SK-N-SH (cell line): ENCODE results near the gene ENOX1. TPM values are rescaled to one million over a fixed set of nuclear protein-coding genes. Genes with fewer than 3 reads are reported as not detected.

Source experiments
- CTCF ChIA-PET: fragments of 300-600, 350-600 bp; formaldehyde crosslinking; extraction: SDS; loops from one replicate; lab custom pipeline; 2021; lab: Yijun Ruan, JAX
- POLR2A ChIA-PET: fragments of 350-600 bp; sonication (Branson Sonifier 250); formaldehyde crosslinking; extraction: SDS; loops from one replicate; lab custom pipeline; 2020; ENCODE audit warnings: antibody characterized with exemption, inconsistent platforms; lab: Yijun Ruan, JAX
- DNase-seq: peaks from one replicate; pipeline ENCODE4 v3.0.0; 2012
- H2AFZ ChIP-seq: fragments of 200-600 bp; sonication (generic); 2 replicates; pipeline ENCODE4 v1.8.1; 2016; ENCODE audit warnings: antibody characterized with exemption, mild to moderate bottlenecking, low read depth
- H3F3A ChIP-seq: fragments of 200-600 bp; sonication (generic); replicated peaks from 2 replicates; pipeline ENCODE3; 2016; ENCODE audit warnings: antibody characterized with exemption, mild to moderate bottlenecking; ENCODE audit not compliant: insufficient read depth
- H3K27ac ChIP-seq, 2 experiments: fragments of 200-500 bp in 1 of 2; fragments of 200-600 bp in 1 of 2; sonication (Bioruptor generic) in 1 of 2; sonication (generic), shearing (Covaris generic) in 1 of 2; 2 replicates each; pipeline versions ENCODE4 v1.5.1 to v1.6.1; 2014 to 2016; ENCODE audit warnings: low read depth in 2 of 2, inconsistent platforms in 1 of 2, low read length in 1 of 2, mild to moderate bottlenecking in 1 of 2, mixed read lengths in 1 of 2
- H3K27me3 ChIP-seq: fragments of 200-600 bp; sonication (generic), shearing (Covaris generic); 2 replicates; pipeline ENCODE4 v1.6.1; 2016; ENCODE audit warnings: mixed run types; ENCODE audit not compliant: insufficient read depth
- H3K36me3 ChIP-seq, 2 experiments: fragments of 200-500 bp in 1 of 2; fragments of 200-600 bp in 1 of 2; sonication (Bioruptor generic) in 1 of 2; sonication (generic) in 1 of 2; replicated peaks in 1 of 2; 2 replicates each; pipeline versions ENCODE3 to v1.5.1; 2014 to 2016; ENCODE audit warnings: low read length in 1 of 2, mild to moderate bottlenecking in 1 of 2; ENCODE audit not compliant: insufficient read depth in 2 of 2, control insufficient read depth in 1 of 2
- H3K4me1 ChIP-seq, 2 experiments: fragments of 200-500 bp in 1 of 2; fragments of 200-600 bp in 1 of 2; sonication (Bioruptor generic) in 1 of 2; sonication (generic), shearing (Covaris generic) in 1 of 2; 2 replicates each; pipeline versions ENCODE4 v1.5.1 to v1.6.1; 2014 to 2016; ENCODE audit warnings: low read depth in 1 of 2, low read length in 1 of 2, mixed run types in 1 of 2; ENCODE audit not compliant: insufficient read depth in 2 of 2, control insufficient read depth in 1 of 2
- H3K4me2 ChIP-seq: fragments of 200-600 bp; sonication (generic), shearing (Covaris generic); 2 replicates; pipeline ENCODE4 v1.6.1; 2017; ENCODE audit warnings: mixed run types
- H3K4me3 ChIP-seq, 2 experiments: fragments of 200-500 bp in 1 of 2; fragments of 200-600 bp in 1 of 2; sonication (Bioruptor generic) in 1 of 2; sonication (generic), shearing (Covaris generic) in 1 of 2; 2 replicates each; pipeline versions ENCODE4 v1.5.1 to v1.8.1; 2014 to 2016; ENCODE audit warnings: low read depth in 2 of 2, inconsistent platforms in 1 of 2, low read length in 1 of 2, mild to moderate bottlenecking in 1 of 2, mixed read lengths in 1 of 2, moderate library complexity in 1 of 2
- H3K79me2 ChIP-seq: fragments of 200-600 bp; sonication (generic); 2 replicates; pipeline ENCODE4 v1.8.1; 2017; ENCODE audit warnings: mild to moderate bottlenecking; ENCODE audit not compliant: insufficient read depth
- H3K9ac ChIP-seq: fragments of 200-600 bp; sonication (generic); 2 replicates; pipeline ENCODE4 v1.6.1; 2017; ENCODE audit warnings: mixed run types
- H3K9me2 ChIP-seq: fragments of 200-600 bp; sonication (generic); 2 replicates; pipeline ENCODE4 v1.6.1; 2017; ENCODE audit warnings: mixed run types
- H3K9me3 ChIP-seq: fragments of 200-600 bp; sonication (generic); 2 replicates; pipeline ENCODE4 v1.6.1; 2017; ENCODE audit warnings: mixed run types, mild to moderate bottlenecking, moderate library complexity
- H4K20me1 ChIP-seq: fragments of 200-600 bp; sonication (generic); 2 replicates; pipeline ENCODE4 v1.6.1; 2017; ENCODE audit warnings: mild to moderate bottlenecking, mixed run types; ENCODE audit not compliant: insufficient read depth
- EP300 ChIP-seq, 2 experiments: IDR thresholded peaks; 2 replicates each; pipeline versions ENCODE4 v1.4.0 to v1.6.1; 2012; ENCODE audit warnings: borderline replicate concordance in 1 of 2, low read depth in 1 of 2, low read length in 1 of 2
- FOSL2 ChIP-seq: IDR thresholded peaks from 2 replicates; pipeline ENCODE4 v1.4.0; 2012; ENCODE audit warnings: low read depth, mild to moderate bottlenecking, moderate library complexity, borderline replicate concordance
- GABPA ChIP-seq: IDR thresholded peaks from 2 replicates; pipeline ENCODE4 v1.4.0; 2012; ENCODE audit warnings: low read depth, mild to moderate bottlenecking
- GATA2 ChIP-seq: sonication (generic); formaldehyde crosslinking; IDR thresholded peaks from 2 replicates; pipeline ENCODE4 v1.5.0; 2020; ENCODE audit warnings: mild to moderate bottlenecking, missing genetic modification reagents
- MAX ChIP-seq: IDR thresholded peaks from 2 replicates; pipeline ENCODE4 v1.4.0; 2012; ENCODE audit warnings: low read depth
- MXI1 ChIP-seq: IDR thresholded peaks from 2 replicates; pipeline ENCODE4 v1.6.1; 2012; ENCODE audit warnings: mild to moderate bottlenecking, low read depth, low read length, improper control_type of control experiment
- NFIC ChIP-seq: IDR thresholded peaks from 2 replicates; pipeline ENCODE4 v1.4.0; 2012; ENCODE audit warnings: borderline replicate concordance
- NRF1 ChIP-seq: IDR thresholded peaks from 2 replicates; pipeline ENCODE4 v1.6.1; 2012; ENCODE audit warnings: low read depth, mild to moderate bottlenecking, low read length
- RCOR1 ChIP-seq: fragments of 150-350 bp; IDR thresholded peaks from 2 replicates; pipeline ENCODE4 v1.6.1; 2017; ENCODE audit warnings: antibody characterized with exemption, low read length
- SIN3A ChIP-seq: IDR thresholded peaks from 2 replicates; pipeline ENCODE4 v1.6.1; 2012; ENCODE audit warnings: low read depth, mild to moderate bottlenecking, low read length, moderate library complexity, borderline replicate concordance
- SMC3 ChIP-seq: IDR thresholded peaks from 2 replicates; pipeline ENCODE4 v1.6.1; 2012; ENCODE audit warnings: low read depth, low read length, improper control_type of control experiment
- TCF12 ChIP-seq: IDR thresholded peaks from 2 replicates; pipeline ENCODE4 v1.4.0; 2012
- USF1 ChIP-seq: IDR thresholded peaks from 2 replicates; pipeline ENCODE4 v1.4.0; 2012; ENCODE audit warnings: low read depth, borderline replicate concordance
- USF2 ChIP-seq: fragments of 150-350 bp; IDR thresholded peaks from 2 replicates; pipeline ENCODE4 v1.6.1; 2017; ENCODE audit warnings: antibody characterized with exemption, low read length, low read depth, borderline replicate concordance
- WGBS: methylation state at CpG from one replicate; pipeline ENCODE4 v1.1.6; 2017; ENCODE audit warnings: low lambda C conversion rate; 5-methylcytosine and 5-hydroxymethylcytosine counted together
- polyA plus RNA-seq, 3 experiments: library from polyadenylated mRNA; depleted of rRNA; stranded (reverse); fragments of >200 nt; gene quantifications; 2 replicates each; pipeline ENCODE4 v1.2.3, GENCODE V29; 2012
- TF ChIP-seq, protein P1 (sequence below): IDR thresholded peaks from 2 replicates; pipeline ENCODE4 v1.4.0; 2012; ENCODE audit warnings: low read depth, borderline replicate concordance
- TF ChIP-seq, protein P2 (sequence below): fragments of 200-600 bp; sonication (generic); IDR thresholded peaks from 2 replicates; pipeline ENCODE4 v1.6.1; 2017; ENCODE audit warnings: antibody characterized with exemption, mild to moderate bottlenecking, moderate library complexity

ENOX1 gene
- polyA plus RNA-seq, 1 of the 3 experiments (the other 2 are of a cell fraction): 5.8 TPM

DNA sequence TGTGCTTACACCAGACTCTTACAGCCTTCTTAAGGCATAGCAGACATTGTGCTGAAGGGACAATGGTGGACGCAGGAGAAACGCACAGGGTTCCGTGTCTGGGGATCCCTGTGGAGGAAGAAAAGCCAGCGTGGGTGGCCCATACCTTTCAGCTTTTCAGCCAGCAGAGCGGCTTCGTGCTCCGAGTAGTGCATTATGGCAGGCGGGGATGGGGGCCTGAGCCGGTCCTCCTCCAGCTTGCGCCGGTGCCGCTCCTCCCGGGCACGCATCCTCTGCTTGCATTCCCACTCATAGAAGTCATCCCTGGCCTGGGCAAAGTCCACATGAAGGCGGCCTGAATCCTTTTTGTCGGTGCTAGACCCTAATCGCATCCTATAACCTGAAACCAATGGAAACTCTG is 431.0 kb downstream of the ENOX1 start:
- no peak for DNase-seq
- H3K27ac ChIP-seq: no peak overlapping the region
- no peaks in the 10 kb centered on the region for H3K27me3 ChIP-seq
- ChIA-PET POLR2A (interaction anchor here (0.6 kb wide), 1 partner anchor 1016 kb away, joined by 3 read pairs; no protein-coding TSS in a partner anchor), CTCF (interaction anchor here (1.1 kb wide), 1 partner anchor 53 kb away, joined by 3 read pairs; no protein-coding TSS in a partner anchor)
- H3F3A ChIP-seq: no peaks in the 10 kb centered on the region
- no peaks in the 10 kb centered on the region for H4K20me1 ChIP-seq
- H3K36me3 ChIP-seq: no peaks in the 10 kb centered on the region
- H3K4me2 ChIP-seq: no peak overlapping the region
- WGBS: 89% methylated on average over 17 of the region's 17 CpGs
- no peak overlapping the region for H2AFZ ChIP-seq
- no peaks in the 10 kb centered on the region for H3K9me2 ChIP-seq
- H3K79me2 ChIP-seq: no peaks in the 10 kb centered on the region
- H3K9ac ChIP-seq: no peak overlapping the region
- H3K4me1 ChIP-seq: peaks cover 2 to 6% of the 10 kb centered on the region in 2 experiments; a peak in 3 of 4 replicates
- no peaks in the 10 kb centered on the region for H3K9me3 ChIP-seq
- TF ChIP-seq GABPA (no peak), USF1 (no peak)
- no peak overlapping the region for H3K4me3 ChIP-seq

GRCh38 chr13:43354153-43354945 is 432.4 kb downstream of the ENOX1 start:
- Histone ChIP-seq H2AFZ (no peak overlapping the region), H3K9ac (no peak overlapping the region), H3K4me2 (no peak overlapping the region), H3K27ac (no peak overlapping the region), H3K4me3 (no peak overlapping the region), H3K27me3 (no peaks in the 10 kb centered on the region), H3F3A (no peaks in the 10 kb centered on the region), H4K20me1 (no peaks in the 10 kb centered on the region), H3K36me3 (no peaks in the 10 kb centered on the region), H3K9me2 (no peaks in the 10 kb centered on the region), H3K4me1 (peaks cover 0 to 6% of the 10 kb centered on the region in 2 experiments; a peak in 2 of 4 replicates), H3K79me2 (no peaks in the 10 kb centered on the region), H3K9me3 (no peaks in the 10 kb centered on the region)
- WGBS: 75% methylated on average over 3 of the region's 3 CpGs
- ChIA-PET POLR2A (no interaction called here), CTCF (interaction anchor here (1.0 to 1.1 kb wide), 2 partner anchors 51 to 159 kb away, joined by 3 read pairs; no protein-coding TSS in a partner anchor)
- DNase-seq: peak; percentile 19
- TF ChIP-seq FOSL2 (no peak), MAX (no peak), GATA2 (CRISPR knock-in tag) (peak; percentile 23; the same call in 1 of the 2 replicates), NFIC (no peak), RCOR1 (no peak), SMC3 (no peak), TCF12 (peak; percentile 50; the same call in 1 of the 2 replicates), SIN3A (no peak), USF1 (no peak), NRF1 (no peak), USF2 (no peak), EP300 (IDR thresholded peaks at IDR 0.05; ENCODE audit: borderline replicate concordance in 1 of 2, low read depth in 1 of 2, low read length in 1 of 2) (no peak), MXI1 (no peak)
- TF ChIP-seq, protein P1, sequence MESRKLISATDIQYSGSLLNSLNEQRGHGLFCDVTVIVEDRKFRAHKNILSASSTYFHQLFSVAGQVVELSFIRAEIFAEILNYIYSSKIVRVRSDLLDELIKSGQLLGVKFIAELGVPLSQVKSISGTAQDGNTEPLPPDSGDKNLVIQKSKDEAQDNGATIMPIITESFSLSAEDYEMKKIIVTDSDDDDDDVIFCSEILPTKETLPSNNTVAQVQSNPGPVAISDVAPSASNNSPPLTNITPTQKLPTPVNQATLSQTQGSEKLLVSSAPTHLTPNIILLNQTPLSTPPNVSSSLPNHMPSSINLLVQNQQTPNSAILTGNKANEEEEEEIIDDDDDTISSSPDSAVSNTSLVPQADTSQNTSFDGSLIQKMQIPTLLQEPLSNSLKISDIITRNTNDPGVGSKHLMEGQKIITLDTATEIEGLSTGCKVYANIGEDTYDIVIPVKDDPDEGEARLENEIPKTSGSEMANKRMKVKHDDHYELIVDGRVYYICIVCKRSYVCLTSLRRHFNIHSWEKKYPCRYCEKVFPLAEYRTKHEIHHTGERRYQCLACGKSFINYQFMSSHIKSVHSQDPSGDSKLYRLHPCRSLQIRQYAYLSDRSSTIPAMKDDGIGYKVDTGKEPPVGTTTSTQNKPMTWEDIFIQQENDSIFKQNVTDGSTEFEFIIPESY: no peak
- TF ChIP-seq, protein P2, sequence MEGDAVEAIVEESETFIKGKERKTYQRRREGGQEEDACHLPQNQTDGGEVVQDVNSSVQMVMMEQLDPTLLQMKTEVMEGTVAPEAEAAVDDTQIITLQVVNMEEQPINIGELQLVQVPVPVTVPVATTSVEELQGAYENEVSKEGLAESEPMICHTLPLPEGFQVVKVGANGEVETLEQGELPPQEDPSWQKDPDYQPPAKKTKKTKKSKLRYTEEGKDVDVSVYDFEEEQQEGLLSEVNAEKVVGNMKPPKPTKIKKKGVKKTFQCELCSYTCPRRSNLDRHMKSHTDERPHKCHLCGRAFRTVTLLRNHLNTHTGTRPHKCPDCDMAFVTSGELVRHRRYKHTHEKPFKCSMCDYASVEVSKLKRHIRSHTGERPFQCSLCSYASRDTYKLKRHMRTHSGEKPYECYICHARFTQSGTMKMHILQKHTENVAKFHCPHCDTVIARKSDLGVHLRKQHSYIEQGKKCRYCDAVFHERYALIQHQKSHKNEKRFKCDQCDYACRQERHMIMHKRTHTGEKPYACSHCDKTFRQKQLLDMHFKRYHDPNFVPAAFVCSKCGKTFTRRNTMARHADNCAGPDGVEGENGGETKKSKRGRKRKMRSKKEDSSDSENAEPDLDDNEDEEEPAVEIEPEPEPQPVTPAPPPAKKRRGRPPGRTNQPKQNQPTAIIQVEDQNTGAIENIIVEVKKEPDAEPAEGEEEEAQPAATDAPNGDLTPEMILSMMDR: no peak
